NB4 (cell line): Measurements from ENCODE around the gene MSH4.
A peak's percentile ranks its signal among the peaks of the same experiment; 100 is the strongest.

ENCODE experiments used
- DNase-seq: peaks from one replicate; pipeline ENCODE4 v3.0.0; 2010; ENCODE audit warnings: low read depth
- H3K4me3 ChIP-seq: one replicate; pipeline ENCODE4 v1.5.1; 2011; ENCODE audit warnings: mild to moderate bottlenecking, low read depth, low read length, moderate library complexity
- CTCF ChIP-seq: IDR thresholded peaks from one replicate; pipeline ENCODE4 v1.5.1; 2012; ENCODE audit warnings: low read depth, low read length
- MAX ChIP-seq: IDR thresholded peaks from 2 replicates; pipeline ENCODE4 v1.6.1; 2011; ENCODE audit warnings: low read depth, low read length
- MYC ChIP-seq: IDR thresholded peaks from 2 replicates; pipeline ENCODE4 v1.6.1; 2011; ENCODE audit warnings: low read depth, low read length
- POLR2A ChIP-seq: IDR thresholded peaks from 2 replicates; pipeline ENCODE4 v1.6.1; 2011; ENCODE audit warnings: mild to moderate bottlenecking; ENCODE audit not compliant: insufficient read length; ENCODE audit errors: extremely low read depth

The MSH4 gene

GRCh38 chr1:75836528-75837100 lies 39.9 kb downstream of the MSH4 start:
- DNase-seq, result peak; percentile 7
- H3K4me3 ChIP-seq, result no peak overlapping the region
- TF ChIP-seq MAX, result no peak

- DNase-seq, result no peak
- no peak overlapping the region for H3K4me3 ChIP-seq
- TF ChIP-seq MAX, result no peak
- no peak for TF ChIP-seq POLR2A
- TF ChIP-seq CTCF, result no peak
- TF ChIP-seq MYC, result no peak
Observed at GRCh38 chr1:75838079-75838478, 41.4 kb downstream of the MSH4 start.

GRCh38 chr1:75841421-75841820 lies 44.7 kb downstream of the MSH4 start:
- no peak for TF ChIP-seq MAX
- TF ChIP-seq MYC, result no peak
- no peak for TF ChIP-seq POLR2A
- no peak for TF ChIP-seq CTCF
- DNase-seq, result no peak
- H3K4me3 ChIP-seq, result no peak overlapping the region

GRCh38 chr1:75845576-75845975 lies 48.9 kb downstream of the MSH4 start:
- DNase-seq, result no peak
- no peak for TF ChIP-seq MAX
- no peak for TF ChIP-seq CTCF
- no peak overlapping the region for H3K4me3 ChIP-seq

- no peak overlapping the region for H3K4me3 ChIP-seq
- no peak for TF ChIP-seq MYC
- no peak for TF ChIP-seq MAX
- TF ChIP-seq CTCF, result no peak
- no peak for TF ChIP-seq POLR2A
- DNase-seq, result no peak
Observed at GRCh38 chr1:75855010-75855409, 58.3 kb downstream of the MSH4 start.

GRCh38 chr1:75855734-75856133 lies 59.1 kb downstream of the MSH4 start:
- TF ChIP-seq MAX (no peak), MYC (no peak), CTCF (no peak), POLR2A (no peak)
- H3K4me3 ChIP-seq, result no peak overlapping the region
- no peak for DNase-seq
